Measurements from ENCODE around the gene CSN3. TPM values are rescaled to one million over a fixed set of nuclear protein-coding genes. Genes with fewer than 3 reads are reported as not detected.

Gene CSN3
- total and polyA plus RNA-seq, 11 donors: not detected

GRCh38 chr4:70251250-70251944 is 9.0 kb downstream of the CSN3 start:
- TF ChIP-seq, protein P1, sequence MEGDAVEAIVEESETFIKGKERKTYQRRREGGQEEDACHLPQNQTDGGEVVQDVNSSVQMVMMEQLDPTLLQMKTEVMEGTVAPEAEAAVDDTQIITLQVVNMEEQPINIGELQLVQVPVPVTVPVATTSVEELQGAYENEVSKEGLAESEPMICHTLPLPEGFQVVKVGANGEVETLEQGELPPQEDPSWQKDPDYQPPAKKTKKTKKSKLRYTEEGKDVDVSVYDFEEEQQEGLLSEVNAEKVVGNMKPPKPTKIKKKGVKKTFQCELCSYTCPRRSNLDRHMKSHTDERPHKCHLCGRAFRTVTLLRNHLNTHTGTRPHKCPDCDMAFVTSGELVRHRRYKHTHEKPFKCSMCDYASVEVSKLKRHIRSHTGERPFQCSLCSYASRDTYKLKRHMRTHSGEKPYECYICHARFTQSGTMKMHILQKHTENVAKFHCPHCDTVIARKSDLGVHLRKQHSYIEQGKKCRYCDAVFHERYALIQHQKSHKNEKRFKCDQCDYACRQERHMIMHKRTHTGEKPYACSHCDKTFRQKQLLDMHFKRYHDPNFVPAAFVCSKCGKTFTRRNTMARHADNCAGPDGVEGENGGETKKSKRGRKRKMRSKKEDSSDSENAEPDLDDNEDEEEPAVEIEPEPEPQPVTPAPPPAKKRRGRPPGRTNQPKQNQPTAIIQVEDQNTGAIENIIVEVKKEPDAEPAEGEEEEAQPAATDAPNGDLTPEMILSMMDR (IDR thresholded peaks at IDR 0.05): no peak
- TF ChIP-seq POLR2A (IDR thresholded peaks at IDR 0.05): no peak
- peaks cover 0 to 4% (median 0%) of the 10 kb centered on the region in 12 donors for H3K9me3 ChIP-seq
- intact Hi-C loops (cut with DNase I): no loop called here
- ATAC-seq (no peak), DNase-seq (no peak)
- no peaks in the 10 kb centered on the region for H3K36me3 ChIP-seq
- H3K27me3 ChIP-seq: no peaks in the 10 kb centered on the region
- no peak overlapping the region for H3K27ac ChIP-seq
- 42 to 76% (median 62%) methylated on average over 3 of the region's 3 CpGs for WGBS, 4 donors
- no peak overlapping the region for H3K4me3 ChIP-seq
- H3K4me1 ChIP-seq: no peaks in the 10 kb centered on the region

DNA sequence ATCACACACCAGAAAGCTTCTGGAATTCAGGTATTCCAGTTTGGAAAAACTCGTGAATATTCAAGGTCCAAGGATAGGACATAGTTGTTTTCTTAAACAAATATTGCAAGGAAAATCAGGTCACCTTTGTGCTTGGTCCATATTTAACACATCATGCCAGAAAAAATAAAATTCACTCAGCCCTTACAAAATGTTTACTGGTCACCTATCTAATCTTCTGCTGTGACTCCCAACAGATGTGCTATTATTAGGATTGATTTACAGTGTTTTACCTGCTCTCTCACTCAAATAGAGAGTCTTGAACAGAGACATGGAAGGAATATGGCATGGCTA is 9.5 kb downstream of the CSN3 start:
- TF ChIP-seq, protein P1 (IDR thresholded peaks at IDR 0.05): no peak
- TF ChIP-seq POLR2A (IDR thresholded peaks at IDR 0.05): no peak
- Histone ChIP-seq H3K4me3 (no peak overlapping the region), H3K9me3 (peaks cover 0 to 4% (median 0%) of the 10 kb centered on the region in 12 donors), H3K36me3 (no peaks in the 10 kb centered on the region), H3K4me1 (no peaks in the 10 kb centered on the region), H3K27me3 (no peaks in the 10 kb centered on the region), H3K27ac (no peak overlapping the region)
- DNase-seq (no peak), ATAC-seq (no peak)
- WGBS, 4 donors: 53 to 62% (median 57%) methylated on average over 1 of the region's 1 CpG
- intact Hi-C loops (cut with DNase I): no loop called here

DNA sequence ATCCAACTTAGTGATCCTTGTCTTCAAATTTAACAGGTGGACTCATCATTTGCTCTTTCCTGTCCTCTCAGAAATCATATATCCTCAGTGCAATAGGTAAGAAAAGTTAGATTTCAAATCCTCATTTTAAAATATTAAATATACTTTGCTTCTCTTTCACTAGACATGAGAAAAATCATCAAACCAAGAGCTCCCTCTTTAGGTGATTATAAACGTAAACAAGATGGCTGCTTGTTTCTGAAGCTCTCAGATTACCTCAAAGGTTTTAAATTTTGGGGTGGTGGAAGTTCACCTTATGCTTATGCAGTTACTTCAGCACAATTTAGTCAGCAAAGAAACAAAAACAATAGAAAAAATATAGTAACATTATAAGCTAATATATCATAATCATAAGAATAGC is 27.3 kb downstream of the CSN3 start:
- intact Hi-C loops (cut with DNase I): no loop called here
- no peaks in the 10 kb centered on the region for H3K36me3 ChIP-seq
- ATAC-seq (no peak), DNase-seq (no peak)
- no peaks in the 10 kb centered on the region for H3K4me1 ChIP-seq
- no peak overlapping the region for H3K27ac ChIP-seq
- TF ChIP-seq, protein P1 (IDR thresholded peaks at IDR 0.05): no peak
- TF ChIP-seq POLR2A (IDR thresholded peaks at IDR 0.05): no peak
- no peak overlapping the region for H3K4me3 ChIP-seq
- H3K9me3 ChIP-seq: peaks cover 0 to 3% (median 0%) of the 10 kb centered on the region in 12 donors
- 8 to 16% (median 15%) methylated on average over 1 of the region's 1 CpG for WGBS, 4 donors
- no peaks in the 10 kb centered on the region for H3K27me3 ChIP-seq

GRCh38 chr4:70277121-70277520 is 34.7 kb downstream of the CSN3 start:
- WGBS, 4 donors: 92 to 96% (median 94%) methylated on average over 2 of the region's 2 CpGs
- intact Hi-C loops (cut with DNase I): no loop called here
- Histone ChIP-seq H3K36me3 (no peaks in the 10 kb centered on the region), H3K4me3 (no peak overlapping the region), H3K4me1 (no peaks in the 10 kb centered on the region), H3K27ac (no peak overlapping the region), H3K9me3 (peaks cover 0 to 7% (median 0%) of the 10 kb centered on the region in 12 donors), H3K27me3 (no peaks in the 10 kb centered on the region)
- TF ChIP-seq, protein P1 (IDR thresholded peaks at IDR 0.05): no peak
- TF ChIP-seq POLR2A (IDR thresholded peaks at IDR 0.05): no peak
- no peak for DNase-seq
- ATAC-seq: no peak
